Esophagus squamous epithelium (tissue), 5 donors: ENCODE measurements around the gene C7orf25. TPM values are rescaled to one million over a fixed set of nuclear protein-coding genes. Genes with fewer than 3 reads are reported as not detected.
A peak's percentile ranks its signal among the peaks of the same experiment; 100 is the strongest.

ENCODE experiments used
- DNase-seq: peaks from one replicate; lab custom pipeline; 2025; lab: John Stamatoyannopoulos, UW
- H3K27ac ChIP-seq, 4 donors: fragments of 200-600 bp; sonication (generic); one replicate each; pipeline ENCODE4 v1.5.1; 2016 to 2019; ENCODE audit warnings: mild to moderate bottlenecking in 1 of 4
- H3K27me3 ChIP-seq, 4 donors: fragments of 200-600 bp; sonication (generic); 1 replicate in 3 of 4; 2 replicates in 1 of 4; pipeline versions ENCODE4 v1.5.1 to v1.6.0; 2017 to 2021; ENCODE audit warnings: antibody characterized with exemption in 1 of 4
- H3K36me3 ChIP-seq, 3 donors: fragments of 200-600 bp; sonication (generic); one replicate each; pipeline ENCODE4 v1.5.1; 2016 to 2019
- H3K4me1 ChIP-seq, 3 donors: fragments of 200-600 bp; sonication (generic); one replicate each; pipeline ENCODE4 v1.5.1; 2017 to 2019
- H3K4me3 ChIP-seq, 4 donors: fragments of 200-600 bp; sonication (generic); 1 replicate in 3 of 4; 2 replicates in 1 of 4; pipeline ENCODE4 v1.5.1; 2016 to 2019; ENCODE audit warnings: mild to moderate bottlenecking in 2 of 4, moderate library complexity in 1 of 4
- H3K9me3 ChIP-seq, 3 donors: fragments of 200-600 bp; sonication (generic); one replicate each; pipeline ENCODE4 v1.5.1; 2016 to 2019
- POLR2A ChIP-seq, 4 donors: fragments of 450-650 bp; IDR thresholded peaks; one replicate each; pipeline ENCODE4 v1.6.1; 2017; ENCODE audit warnings: antibody characterized with exemption in 4 of 4, mild to moderate bottlenecking in 4 of 4, moderate library complexity in 3 of 4
- WGBS, 2 donors: methylation state at CpG; one replicate each; pipeline ENCODE4 v1.1.5; 2018; 5-methylcytosine and 5-hydroxymethylcytosine counted together
- intact Hi-C: fragments of 100-400 bp; cut with DNase I; formaldehyde crosslinking; loops from one replicate; pipeline ENCODE4 v1.15.0; 2022
- total RNA-seq, 4 donors: library from RNA; depleted of rRNA; stranded (reverse); fragments of >200 nt; gene quantifications; one replicate each; pipeline ENCODE4 v1.1.0, GENCODE V29; 2016
- TF ChIP-seq, protein P1 (sequence below), 6 experiments: fragments of 450-650 bp in 4 of 6; fragments of 200-600 bp in 2 of 6; sonication (generic) in 2 of 6; IDR thresholded peaks; one replicate each; pipeline ENCODE4 v1.5.1; 2016 to 2019; ENCODE audit warnings: antibody characterized with exemption in 6 of 6, mild to moderate bottlenecking in 4 of 6, moderate library complexity in 4 of 6
- donor health status: DM: yes; HTN: yes; CAD: no.

Gene C7orf25
- total RNA-seq, 4 donors from 2014 or later: 4.8 to 8.9 (median 7.0) TPM

DNA sequence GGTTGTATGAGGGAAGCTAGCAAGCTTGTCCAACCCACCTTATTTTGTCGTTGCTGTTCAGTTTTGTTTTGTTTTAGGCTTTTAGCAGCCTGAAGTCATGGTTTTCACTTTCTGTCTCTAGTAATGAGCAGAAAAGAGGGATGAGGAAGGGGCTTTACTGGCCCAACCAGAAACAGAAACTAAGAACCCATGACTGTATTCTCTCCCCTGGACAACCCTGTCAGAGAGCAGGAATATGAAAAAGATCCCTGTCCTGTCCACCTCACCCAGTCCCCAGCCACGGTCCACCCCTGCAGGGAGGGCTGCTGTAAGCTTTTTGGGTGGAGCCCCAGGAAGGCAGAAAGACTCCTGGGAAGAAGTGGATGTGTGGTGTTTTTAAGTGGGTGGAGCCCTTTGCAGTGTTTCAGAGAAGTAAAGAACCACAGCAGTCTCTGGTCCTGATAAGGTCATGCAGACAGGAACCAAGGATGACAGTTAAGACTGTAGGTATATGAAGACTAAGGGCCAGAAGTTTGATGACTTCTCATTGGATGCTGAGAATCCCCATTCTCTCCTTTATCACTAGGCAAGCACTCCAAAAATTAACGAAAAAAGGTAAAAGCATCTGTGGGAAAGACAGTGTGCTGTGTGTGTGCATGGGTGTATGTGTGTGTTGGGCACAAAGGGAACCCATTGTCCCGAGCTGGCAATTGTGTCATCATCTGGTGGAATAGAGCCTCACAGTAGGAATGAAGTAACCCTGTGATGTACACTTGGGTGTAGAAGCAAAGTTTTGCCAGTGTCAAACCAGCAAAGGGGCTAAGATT is 34.2 kb upstream of the C7orf25 start:
- no peaks in the 10 kb centered on the region for H3K27me3 ChIP-seq
- H3K36me3 ChIP-seq: no peaks in the 10 kb centered on the region
- H3K27ac ChIP-seq: no peak overlapping the region
- 39 to 51% methylated on average over 3 to 4 of the region's 4 CpGs for WGBS, 2 donors
- peak overlapping the region in 1 of 4 donors; percentile 23 for H3K4me3 ChIP-seq
- DNase-seq: no peak
- TF ChIP-seq POLR2A (IDR thresholded peaks at IDR 0.05): no peak
- TF ChIP-seq, protein P1, sequence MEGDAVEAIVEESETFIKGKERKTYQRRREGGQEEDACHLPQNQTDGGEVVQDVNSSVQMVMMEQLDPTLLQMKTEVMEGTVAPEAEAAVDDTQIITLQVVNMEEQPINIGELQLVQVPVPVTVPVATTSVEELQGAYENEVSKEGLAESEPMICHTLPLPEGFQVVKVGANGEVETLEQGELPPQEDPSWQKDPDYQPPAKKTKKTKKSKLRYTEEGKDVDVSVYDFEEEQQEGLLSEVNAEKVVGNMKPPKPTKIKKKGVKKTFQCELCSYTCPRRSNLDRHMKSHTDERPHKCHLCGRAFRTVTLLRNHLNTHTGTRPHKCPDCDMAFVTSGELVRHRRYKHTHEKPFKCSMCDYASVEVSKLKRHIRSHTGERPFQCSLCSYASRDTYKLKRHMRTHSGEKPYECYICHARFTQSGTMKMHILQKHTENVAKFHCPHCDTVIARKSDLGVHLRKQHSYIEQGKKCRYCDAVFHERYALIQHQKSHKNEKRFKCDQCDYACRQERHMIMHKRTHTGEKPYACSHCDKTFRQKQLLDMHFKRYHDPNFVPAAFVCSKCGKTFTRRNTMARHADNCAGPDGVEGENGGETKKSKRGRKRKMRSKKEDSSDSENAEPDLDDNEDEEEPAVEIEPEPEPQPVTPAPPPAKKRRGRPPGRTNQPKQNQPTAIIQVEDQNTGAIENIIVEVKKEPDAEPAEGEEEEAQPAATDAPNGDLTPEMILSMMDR (IDR thresholded peaks at IDR 0.05): no peak
- H3K4me1 ChIP-seq: no peaks in the 10 kb centered on the region
- intact Hi-C loops: loop anchor here (10.0 kb wide), 1 partner anchor 169 kb away; the partner anchor contains the start of gene HECW1
- no peaks in the 10 kb centered on the region for H3K9me3 ChIP-seq

DNA sequence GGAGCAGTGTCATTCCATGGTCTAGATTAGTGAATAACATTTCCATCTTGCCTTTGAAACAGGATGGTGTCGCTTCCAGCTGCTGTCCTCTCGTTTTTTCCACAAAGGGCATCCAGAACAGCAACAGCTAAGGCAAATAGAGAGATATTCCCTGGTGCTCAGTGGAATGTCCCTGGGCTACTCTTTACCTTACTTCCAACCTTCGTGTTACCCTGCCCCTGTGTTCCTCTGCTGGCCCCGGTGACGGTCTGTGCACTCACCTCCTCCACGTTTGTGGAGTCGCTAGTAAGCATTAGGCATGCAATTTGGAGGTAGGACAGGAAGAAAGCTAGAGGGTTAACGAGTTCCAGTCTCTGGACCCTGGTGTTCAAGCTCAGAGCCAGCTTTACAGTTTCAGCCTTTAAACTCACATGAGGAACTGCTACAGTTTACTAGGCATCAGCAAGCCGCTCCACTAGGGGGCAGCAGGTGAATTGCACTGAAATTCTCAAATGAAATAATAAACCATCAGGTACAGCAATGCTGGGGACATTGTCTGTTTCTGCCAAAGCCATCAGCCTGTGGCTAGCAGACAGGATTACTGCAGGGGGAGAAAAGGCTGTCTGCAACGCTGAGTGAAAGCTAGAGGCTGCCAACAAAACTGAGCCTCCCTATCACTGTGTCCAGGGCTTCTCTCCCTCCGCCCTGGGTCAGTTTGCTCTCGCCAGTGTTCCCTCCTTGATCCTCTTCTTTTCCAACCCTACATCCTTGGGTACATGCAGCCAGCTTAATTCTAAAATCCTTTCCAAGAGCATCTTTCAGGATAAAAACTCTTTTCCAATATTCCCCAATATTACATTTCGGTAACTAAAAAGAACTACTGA is 29.3 kb upstream of the C7orf25 start:
- Histone ChIP-seq H3K9me3 (no peaks in the 10 kb centered on the region), H3K27me3 (no peaks in the 10 kb centered on the region), H3K4me3 (no peak overlapping the region), H3K36me3 (peaks cover 0 to 39% (median 5%) of the 10 kb centered on the region in 3 donors), H3K4me1 (no peaks in the 10 kb centered on the region), H3K27ac (no peak overlapping the region)
- no peak for DNase-seq
- intact Hi-C loops: loop anchor here (5.0 to 10.0 kb wide), 2 partner anchors 174 to 321 kb away; partner anchors contain the start of gene HECW1
- TF ChIP-seq POLR2A (IDR thresholded peaks at IDR 0.05): no peak
- TF ChIP-seq, protein P1 (IDR thresholded peaks at IDR 0.05): peak; percentile 53 to 92 (median 78)
- WGBS, 2 donors: 58 to 74% methylated on average over 11 to 13 of the region's 13 CpGs

DNA sequence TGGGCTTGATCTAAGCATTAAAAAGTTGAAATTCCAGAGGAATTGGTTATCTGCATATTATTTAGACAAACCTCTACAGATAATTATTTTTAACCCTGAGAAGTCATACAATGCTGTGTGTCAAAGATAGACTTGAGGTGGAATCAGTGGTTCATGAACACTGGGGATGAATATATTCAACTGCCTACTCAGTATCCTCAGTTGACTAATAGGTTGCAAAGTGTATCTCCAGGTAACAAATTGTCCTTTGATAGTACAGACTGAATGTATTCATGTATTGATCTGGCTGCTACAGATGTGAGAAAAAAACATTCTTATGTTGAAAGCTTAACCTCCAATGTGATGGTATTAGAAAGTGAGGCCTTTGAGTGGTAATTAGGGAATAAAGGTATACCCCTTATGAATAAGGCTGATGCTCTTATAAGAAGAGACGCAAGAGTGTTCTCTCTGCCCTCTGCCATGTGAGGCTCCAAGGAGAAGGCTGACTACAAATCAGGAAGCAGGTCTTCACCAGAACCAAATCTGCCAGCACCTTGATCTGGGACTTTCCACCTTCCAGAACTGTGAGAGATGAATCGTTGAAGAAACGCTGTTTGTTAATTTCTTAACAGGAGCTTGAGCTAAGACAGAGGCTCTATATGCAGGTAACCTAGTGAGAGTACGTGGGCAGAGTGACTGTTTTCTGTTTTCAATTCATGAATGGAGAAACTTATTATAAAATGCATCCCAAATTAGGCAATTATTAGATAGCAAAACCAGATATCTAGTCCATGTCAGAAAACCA is 27.8 kb upstream of the C7orf25 start:
- TF ChIP-seq POLR2A (IDR thresholded peaks at IDR 0.05): no peak
- TF ChIP-seq, protein P1 (IDR thresholded peaks at IDR 0.05): no peak

DNA sequence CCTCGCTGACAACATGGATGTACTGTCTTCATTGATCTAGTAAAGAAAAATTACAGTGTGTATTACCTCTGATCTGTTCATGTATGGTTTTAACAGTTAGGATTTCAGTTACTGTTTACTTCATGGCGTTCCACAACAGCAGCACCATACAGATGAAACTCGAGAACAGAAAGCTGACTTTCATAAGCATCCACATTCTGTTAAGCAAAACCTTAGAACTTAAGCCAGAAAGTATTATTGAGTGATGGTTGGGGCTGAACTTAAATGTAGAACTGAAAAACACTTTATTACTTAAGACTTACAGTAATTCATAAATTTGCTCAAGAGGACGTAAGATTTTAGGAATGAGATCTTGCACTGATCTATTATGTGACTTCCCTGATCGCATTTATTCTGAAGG is 24.0 kb upstream of the C7orf25 start:
- no peaks in the 10 kb centered on the region for H3K9me3 ChIP-seq
- H3K36me3 ChIP-seq: peaks cover 0 to 55% (median 14%) of the 10 kb centered on the region in 3 donors
- H3K27me3 ChIP-seq: no peaks in the 10 kb centered on the region
- peaks cover 7 to 27% (median 13%) of the 10 kb centered on the region in 3 donors for H3K4me1 ChIP-seq
- intact Hi-C loops: no loop called here
- DNase-seq: no peak
- TF ChIP-seq POLR2A (IDR thresholded peaks at IDR 0.05): no peak
- TF ChIP-seq, protein P1 (IDR thresholded peaks at IDR 0.05): no peak
- 81 to 94% methylated on average over 5 of the region's 5 CpGs for WGBS, 2 donors
- no peak overlapping the region for H3K4me3 ChIP-seq
- H3K27ac ChIP-seq: no peak overlapping the region

More for the DNA sequence above, 27.8 kb upstream of the C7orf25 start:
- Histone ChIP-seq H3K4me3 (no peak overlapping the region), H3K27ac (no peak overlapping the region), H3K36me3 (peaks cover 0 to 55% (median 14%) of the 10 kb centered on the region in 3 donors), H3K27me3 (no peaks in the 10 kb centered on the region), H3K4me1 (peaks cover 0 to 4% (median 0%) of the 10 kb centered on the region in 3 donors), H3K9me3 (no peaks in the 10 kb centered on the region)
- WGBS, 2 donors: 51 to 64% methylated on average over 4 of the region's 4 CpGs
- no peak for DNase-seq
- intact Hi-C loops: loop anchor here (5.0 to 10.0 kb wide), 2 partner anchors 175 to 323 kb away; partner anchors contain the start of gene HECW1
